Pericardium fibroblast (primary cell): ENCODE results near the gene SLC25A23. TPM values are rescaled to one million over a fixed set of nuclear protein-coding genes. Genes with fewer than 3 reads are reported as not detected.

Experiments used
- total RNA-seq: library from RNA; depleted of rRNA; stranded (reverse); fragments of >200 nt; gene quantifications from 2 replicates; pipeline ENCODE4 v1.2.3, GENCODE V29; 2015

SLC25A23 gene
- total RNA-seq: 57.4 and 58.3 TPM in 2 replicates

GRCh38 chr19:6459262-6460098 lies at the start of gene SLC25A23:
Gene SLC25A23, minus strand, starts transcription at chr19:6459792. Its CDS starts 164 bp downstream, at chr19:6459628.

GRCh38 chr19:6501740-6502648 lies 42.4 kb upstream of the SLC25A23 start, which contains the start of gene TUBB4A:
Gene TUBB4A, minus strand, starts transcription at chr19:6502309. Its CDS starts 97 bp downstream, at chr19:6502212.

DNA sequence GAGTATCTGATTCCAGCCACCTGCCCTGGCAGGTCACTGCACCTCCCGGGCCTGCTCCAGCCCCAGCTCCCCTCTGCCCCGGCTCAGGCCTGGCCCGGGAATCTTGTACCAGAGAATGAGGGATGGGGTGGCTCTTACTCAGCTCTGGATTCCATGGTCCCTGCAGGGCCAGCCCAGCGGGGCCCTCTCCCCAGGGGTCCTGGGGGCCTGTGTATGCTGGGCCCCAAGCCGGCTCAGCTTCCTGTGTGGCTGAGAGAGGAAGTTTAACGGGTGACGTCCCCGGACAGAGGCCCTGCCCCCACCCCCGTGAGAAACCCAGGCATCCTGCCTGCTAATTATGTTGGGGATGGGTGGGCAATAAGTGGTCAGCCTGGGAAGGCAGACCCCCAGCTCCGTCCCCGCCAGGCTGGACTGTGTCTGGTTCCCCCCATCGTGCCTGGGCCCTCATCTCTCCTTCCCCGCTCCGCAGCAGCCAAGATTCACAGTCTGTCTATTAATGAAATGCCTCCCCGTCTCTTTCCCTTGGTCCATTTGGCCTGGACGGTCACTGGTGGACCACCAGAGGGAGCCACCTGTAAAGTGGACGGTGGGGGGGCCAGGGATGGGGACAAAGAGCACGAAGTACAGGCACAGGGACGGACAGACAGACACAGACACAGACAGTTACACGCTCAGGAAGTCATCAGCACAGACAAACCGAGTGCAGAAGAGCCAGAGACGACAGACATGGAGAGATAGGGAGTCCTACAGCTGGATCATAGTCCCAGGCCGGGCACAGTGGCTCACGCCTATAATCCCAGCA lies 22.1 kb upstream of the SLC25A23 start, which contains the start of gene DENND1C:
Gene DENND1C, minus strand, starts transcription at position 247 of the 802 bp plus-strand sequence. Its CDS starts 92 bp downstream, at position 155.

GRCh38 chr19:6464070-6464873 lies 4.7 kb upstream of the SLC25A23 start, which contains the start of gene CRB3:
Gene CRB3, plus strand, starts transcription at chr19:6464271. Its CDS starts 431 bp downstream, at chr19:6464702.

DNA sequence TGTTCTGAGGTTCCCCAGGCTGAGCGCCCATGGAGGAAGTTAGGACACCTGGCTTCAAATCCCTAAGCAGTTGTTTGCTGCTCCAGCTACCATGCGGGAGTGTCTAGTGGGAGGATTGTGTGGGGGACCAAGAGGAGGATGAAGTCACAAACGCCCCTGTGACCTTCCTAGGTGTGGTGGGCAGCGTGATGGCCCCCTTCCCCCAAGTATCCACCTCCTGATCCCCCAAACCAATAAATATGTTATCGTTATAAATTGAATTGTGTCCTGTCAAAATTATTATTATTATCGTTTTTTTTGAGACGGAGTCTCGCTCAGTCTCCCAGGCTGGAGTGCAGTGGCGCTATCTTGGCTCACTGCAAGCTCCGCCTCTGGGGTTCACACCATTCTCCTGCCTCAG lies 25.9 kb downstream of the SLC25A23 start, which contains the start of gene SLC25A41:
Gene SLC25A41, minus strand, starts transcription at position 101 of the 400 bp plus-strand sequence. Its CDS starts 70 bp downstream, at position 31.

GRCh38 chr19:6424195-6424938 lies 35.2 kb downstream of the SLC25A23 start, which contains the start of gene KHSRP:
Gene KHSRP, minus strand, starts transcription at chr19:6424811. Its CDS starts 110 bp downstream, at chr19:6424701.

DNA sequence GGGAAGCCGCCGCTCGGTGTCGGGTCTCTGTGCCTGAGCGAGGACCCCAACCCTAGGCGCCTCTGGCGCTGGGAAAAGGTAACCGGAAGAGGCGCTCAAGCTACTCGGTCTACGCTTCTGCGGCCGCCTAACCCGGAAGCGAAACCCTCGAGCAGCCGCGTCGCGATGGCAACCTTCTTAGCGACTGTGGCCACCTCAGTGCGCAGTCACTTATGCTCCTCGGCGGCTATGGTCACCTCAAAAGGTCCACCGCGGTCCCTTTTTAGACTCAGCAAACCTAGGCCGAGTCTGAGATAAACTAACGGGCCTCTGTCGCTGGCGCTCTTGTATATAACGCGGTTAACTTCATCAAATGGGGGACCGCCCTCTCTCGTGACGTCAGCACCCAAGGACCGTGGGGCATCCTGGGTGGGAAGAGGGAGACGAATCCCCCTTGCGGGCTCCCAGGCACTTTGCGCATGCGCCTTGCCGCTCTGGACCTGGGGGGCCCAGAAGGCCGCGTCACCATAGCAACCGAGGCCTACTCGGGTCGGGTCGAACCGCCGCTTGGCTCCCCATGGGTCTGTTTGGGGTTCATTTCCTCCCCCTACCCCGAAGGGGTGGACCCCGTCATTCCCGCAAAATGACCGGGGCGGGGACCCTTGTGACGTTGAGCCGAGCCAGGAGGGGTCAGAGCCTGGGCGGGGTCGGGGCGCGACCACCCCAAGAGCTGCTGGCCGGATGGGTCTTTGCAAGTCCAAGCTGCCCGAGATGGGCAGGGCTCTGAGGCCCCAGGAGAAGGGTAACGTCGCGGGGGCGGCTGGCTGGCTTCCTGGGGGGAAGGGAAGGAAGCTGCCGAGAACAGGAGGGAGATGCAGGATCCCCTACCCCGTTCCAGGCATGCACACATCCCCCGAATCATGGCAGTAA lies 66.3 kb downstream of the SLC25A23 start, which contains the start of gene GTF2F1:
Gene GTF2F1, minus strand, starts transcription at position 91 of the 909 bp plus-strand sequence. CDS start 169 bp downstream, outside the sequence.

Other genes starting within 250 kb of the SLC25A23 start
- 27.8 and 40.6 TPM in 2 replicates for gene MLLT1, start 179.8 kb downstream of the SLC25A23 start, total RNA-seq
- gene ACER1, start 126.2 kb downstream of the SLC25A23 start, total RNA-seq: not detected in 2 replicates
- gene CLPP, start 98.3 kb downstream of the SLC25A23 start, total RNA-seq: 85.9 and 130 TPM in 2 replicates
- 136 and 172 TPM in 2 replicates for gene ALKBH7, start 87.0 kb downstream of the SLC25A23 start, total RNA-seq
- 1.0 and 1.2 TPM in 2 replicates for gene PSPN, start 83.9 kb downstream of the SLC25A23 start, total RNA-seq
- gene GTF2F1, start 66.6 kb downstream of the SLC25A23 start, total RNA-seq: 36.1 and 43.7 TPM in 2 replicates
- gene KHSRP, start 35.0 kb downstream of the SLC25A23 start, total RNA-seq: 143 and 156 TPM in 2 replicates
- not detected in 2 replicates for gene SLC25A41, start 26.0 kb downstream of the SLC25A23 start, total RNA-seq
- gene CRB3, start 4.5 kb upstream of the SLC25A23 start, total RNA-seq: not detected in 2 replicates
- 0.09 TPM in 1 of 2 replicates, not detected in the other for gene DENND1C, start 22.0 kb upstream of the SLC25A23 start, total RNA-seq
- not detected in 2 replicates for gene TUBB4A, start 42.5 kb upstream of the SLC25A23 start, total RNA-seq
- 0.34 and 1.8 TPM in 2 replicates for gene TNFSF9, start 71.2 kb upstream of the SLC25A23 start, total RNA-seq
- gene CD70, start 131.4 kb upstream of the SLC25A23 start, total RNA-seq: 0.17 TPM in 1 of 2 replicates, not detected in the other
- gene TNFSF14, start 210.4 kb upstream of the SLC25A23 start, total RNA-seq: under 0.01 TPM in 1 of 2 replicates, not detected in the other